GM21576 (cell line): ENCODE measurements around the gene NCKAP5.

Experiments
- ATAC-seq: cut with Tn5 transposase; IDR thresholded peaks from one replicate; pipeline ENCODE4 v1.9.1; 2021; ENCODE audit warnings: mild to moderate bottlenecking, moderate library complexity; ENCODE audit not compliant: unreplicated experiment

The NCKAP5 gene

DNA sequence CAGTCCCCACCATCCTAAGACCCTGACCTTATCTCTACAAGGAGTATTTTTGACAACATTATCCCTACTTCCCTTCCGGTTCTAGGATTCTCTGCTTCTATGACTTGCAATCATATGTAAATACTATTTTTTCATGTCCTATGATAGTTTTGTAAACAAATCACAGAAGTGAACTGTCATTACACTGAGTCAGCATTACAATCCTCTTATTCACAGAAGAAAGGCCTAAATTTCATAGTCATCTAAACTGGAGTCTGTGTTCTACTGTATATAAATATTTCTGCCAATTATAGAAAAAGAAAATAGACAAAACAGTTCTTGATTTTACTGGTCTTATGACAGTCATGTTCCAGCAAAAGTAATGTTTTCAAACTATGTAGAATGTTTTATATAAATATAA, 265.1 kb downstream of the NCKAP5 start:
- no peak for ATAC-seq

DNA sequence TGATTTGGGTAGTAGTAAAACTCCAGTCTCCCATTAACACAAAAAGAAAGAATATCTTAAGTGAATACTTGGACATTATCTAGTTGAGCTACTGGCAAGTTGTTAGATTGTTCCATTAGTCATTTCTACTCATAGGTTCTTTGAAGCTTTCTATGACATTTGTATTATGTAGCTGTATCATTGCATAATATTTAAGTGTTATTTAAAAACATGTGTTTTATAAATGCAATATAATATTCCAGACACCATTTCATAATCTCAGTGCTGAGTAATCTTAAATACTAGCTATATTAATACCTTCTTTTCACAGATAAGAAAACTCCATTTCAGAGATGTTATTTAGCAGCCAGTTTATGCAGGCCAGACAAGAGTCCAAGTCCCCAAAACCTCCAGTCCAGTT, 271.9 kb downstream of the NCKAP5 start:
- ATAC-seq: no peak

DNA sequence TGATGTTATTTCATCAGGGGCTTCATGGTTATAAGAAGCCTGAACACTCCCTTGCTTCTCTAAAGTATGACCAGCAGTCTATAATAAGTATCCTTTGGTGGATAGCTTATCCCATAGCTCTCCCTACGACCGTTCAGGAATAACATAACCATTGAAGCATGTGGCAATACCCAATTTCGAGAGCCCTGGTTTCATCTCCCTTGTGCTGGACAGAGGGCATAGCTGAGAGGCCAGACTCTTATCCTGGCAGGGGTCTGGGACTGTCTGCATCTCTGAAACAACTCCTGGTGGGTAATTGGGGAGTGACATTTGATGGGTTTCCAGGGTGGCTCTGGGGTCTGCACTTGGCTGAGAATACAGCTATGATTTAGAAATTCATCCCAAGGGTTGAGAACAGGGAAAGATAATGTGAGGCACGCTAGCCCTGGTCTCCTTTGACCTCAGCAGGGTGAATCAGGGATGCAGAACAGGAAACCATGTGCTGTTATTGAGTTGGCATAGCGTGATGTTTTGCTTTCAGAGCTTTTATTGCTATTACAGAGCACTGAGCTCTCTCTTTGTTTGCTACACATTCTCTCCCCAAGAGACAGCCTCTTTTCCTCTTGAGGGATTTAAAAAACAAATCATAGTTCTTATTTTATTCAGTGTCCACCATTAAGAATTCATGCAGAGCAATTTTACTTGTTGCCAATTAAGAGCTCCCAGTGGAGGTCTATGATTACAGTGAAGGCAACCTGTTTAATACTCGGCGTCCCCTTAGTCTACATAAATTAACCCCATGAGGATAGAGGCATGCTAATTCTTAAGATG, 274.5 kb downstream of the NCKAP5 start:
- no peak for ATAC-seq

DNA sequence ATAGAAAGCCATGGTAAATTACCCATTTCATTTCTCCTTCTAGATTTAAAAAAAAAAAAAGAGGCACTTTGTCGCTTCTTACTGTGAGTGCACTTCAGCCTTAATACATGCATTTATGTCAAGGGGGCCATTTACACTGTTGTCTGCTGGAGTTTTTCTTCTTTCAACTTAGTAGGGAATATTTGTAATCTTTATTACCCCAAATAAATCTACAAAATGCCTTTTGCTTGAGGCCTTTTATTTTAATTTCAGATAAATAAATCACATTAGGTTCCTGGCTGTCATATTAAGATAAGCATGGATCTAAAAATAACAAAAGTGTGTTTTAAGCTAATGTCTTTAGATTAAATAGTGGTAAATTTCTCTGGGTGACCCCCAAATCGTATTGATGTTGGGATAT, 276.0 kb downstream of the NCKAP5 start:
- no peak for ATAC-seq

DNA sequence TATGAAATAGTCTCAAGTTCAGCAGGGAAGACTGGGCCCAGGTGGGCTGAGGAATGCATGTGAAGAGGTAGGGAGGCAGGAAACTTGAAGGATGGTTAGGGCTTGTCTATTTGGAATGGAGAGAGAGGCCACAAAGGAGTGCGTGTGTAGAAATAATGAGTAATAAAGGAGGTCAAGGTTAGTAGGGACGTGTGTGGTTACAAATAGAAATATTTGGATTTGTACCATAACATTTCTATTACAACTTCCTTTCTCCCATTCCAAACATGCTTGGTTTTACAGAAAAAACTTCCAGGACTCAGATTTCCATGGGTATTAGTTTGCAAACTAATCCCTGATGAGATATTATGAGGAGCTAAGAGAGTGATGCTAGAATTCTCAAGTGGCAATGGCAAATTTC, 280.6 kb downstream of the NCKAP5 start:
- ATAC-seq: no peak

DNA sequence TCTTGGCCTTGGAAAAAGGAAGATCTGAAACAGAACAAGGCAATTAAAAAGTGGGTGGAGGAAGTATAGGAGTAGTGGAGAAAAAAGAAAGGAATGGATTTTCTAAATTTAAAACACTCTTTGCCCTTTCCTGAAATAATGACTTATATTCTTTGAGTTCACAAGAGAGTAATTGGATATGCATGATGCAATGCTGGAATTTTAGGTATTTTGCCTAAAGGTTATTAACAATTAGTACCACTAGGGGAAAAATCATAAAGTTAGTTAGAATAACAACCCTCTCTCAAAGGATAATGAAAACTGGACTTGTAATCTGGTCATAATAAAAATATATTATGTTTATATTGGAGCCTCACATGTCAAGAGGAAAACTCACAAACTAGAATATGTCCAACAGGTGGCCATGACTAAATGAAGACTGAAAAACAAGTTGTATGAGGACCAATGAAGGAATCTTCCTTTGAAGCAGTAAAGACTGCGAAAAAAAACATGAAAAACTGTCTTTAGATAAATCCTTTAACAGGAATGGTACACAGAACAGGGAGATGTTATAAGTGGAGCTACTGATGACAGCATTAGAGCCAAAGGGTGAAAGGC, 281.8 kb downstream of the NCKAP5 start:
- ATAC-seq: no peak

DNA sequence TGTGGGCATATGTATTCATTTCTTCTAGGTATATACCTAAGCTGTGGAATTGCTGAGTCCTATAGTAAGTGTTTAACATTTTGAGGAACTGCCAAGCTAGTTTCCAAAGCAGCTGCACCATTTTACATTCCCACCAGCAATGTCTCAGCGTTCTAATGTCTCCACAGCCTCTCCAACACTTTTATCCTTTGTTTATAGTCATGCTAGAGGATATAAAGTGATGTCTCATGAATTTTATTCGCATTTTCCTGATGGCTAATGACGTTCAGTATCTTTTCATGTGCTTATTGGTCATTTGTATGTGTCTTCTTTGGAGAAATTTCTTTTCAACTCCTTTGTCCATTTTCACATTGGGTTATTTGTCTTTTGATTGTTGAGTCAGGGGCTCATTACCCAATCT, 295.2 kb downstream of the NCKAP5 start:
- no peak for ATAC-seq

DNA sequence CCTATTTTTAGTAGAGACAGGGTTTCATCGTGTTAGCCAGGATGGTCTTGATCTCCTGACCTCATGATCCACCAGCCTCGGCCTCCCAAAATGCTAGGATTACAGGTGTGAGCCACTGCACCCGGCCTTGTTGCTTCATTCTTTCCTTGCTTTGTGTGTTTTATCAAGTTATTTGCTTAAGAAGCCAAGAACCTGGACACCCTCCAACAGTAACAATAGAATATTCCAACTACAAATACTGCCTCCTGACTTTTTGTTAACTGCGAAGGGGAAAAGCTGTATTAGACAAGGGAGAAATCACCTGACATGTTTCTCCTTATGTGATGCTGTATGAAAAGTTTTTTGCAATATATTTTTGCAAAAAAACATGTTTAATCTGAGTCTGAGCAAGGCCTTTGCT, 297.2 kb downstream of the NCKAP5 start:
- ATAC-seq: no peak

DNA sequence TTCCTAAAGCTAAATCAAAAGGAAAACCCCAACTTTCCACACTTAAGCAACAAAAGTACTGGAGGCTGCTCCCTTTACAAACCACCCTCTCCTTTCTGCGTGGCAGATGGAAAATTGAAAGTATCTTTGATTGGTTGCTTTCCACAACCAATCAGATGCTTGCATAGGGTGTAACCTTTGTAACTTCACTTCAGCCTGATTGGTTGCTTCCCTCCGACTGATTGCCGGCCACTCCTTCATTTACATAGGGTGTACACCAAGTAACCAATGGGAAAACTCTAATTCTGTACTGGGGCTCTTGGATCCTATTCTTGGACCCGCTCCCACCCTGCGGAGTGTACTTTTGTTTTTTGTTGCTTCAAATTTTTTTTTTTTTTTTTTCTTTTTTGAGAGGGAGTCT, 297.7 kb downstream of the NCKAP5 start:
- ATAC-seq: no peak

DNA sequence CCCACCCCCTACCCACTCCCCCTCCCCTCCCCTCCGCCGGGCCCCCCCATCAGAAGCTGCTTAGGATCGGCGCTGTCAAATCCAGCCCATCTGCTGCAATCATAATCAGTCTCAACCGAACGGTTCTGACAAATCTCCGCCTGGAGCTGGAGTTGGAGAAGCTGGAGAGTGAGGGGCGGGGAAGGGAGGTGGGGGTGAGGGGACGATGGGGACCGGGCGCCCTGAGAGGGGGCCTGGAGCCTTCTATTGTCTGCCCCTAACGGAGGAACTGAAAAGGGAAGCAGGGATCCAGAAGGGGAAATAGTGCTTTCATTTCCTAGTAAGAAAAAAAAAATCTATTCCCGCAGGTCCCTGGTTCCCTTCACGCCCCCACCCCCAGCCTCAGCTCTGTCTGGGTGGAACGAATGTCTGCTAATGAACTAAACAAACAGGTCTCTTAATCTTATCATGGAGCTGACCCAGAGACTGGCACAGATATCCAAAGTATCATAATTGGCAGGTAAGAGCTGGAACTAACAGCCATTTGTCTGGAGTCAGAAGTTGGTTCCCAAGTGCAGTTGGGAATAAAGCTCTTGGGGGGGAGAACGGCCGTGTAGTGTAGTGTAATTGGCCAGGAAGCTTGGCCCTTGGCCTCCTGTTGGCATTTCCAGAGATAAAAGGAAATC, 301.2 kb downstream of the NCKAP5 start:
- ATAC-seq: no peak

DNA sequence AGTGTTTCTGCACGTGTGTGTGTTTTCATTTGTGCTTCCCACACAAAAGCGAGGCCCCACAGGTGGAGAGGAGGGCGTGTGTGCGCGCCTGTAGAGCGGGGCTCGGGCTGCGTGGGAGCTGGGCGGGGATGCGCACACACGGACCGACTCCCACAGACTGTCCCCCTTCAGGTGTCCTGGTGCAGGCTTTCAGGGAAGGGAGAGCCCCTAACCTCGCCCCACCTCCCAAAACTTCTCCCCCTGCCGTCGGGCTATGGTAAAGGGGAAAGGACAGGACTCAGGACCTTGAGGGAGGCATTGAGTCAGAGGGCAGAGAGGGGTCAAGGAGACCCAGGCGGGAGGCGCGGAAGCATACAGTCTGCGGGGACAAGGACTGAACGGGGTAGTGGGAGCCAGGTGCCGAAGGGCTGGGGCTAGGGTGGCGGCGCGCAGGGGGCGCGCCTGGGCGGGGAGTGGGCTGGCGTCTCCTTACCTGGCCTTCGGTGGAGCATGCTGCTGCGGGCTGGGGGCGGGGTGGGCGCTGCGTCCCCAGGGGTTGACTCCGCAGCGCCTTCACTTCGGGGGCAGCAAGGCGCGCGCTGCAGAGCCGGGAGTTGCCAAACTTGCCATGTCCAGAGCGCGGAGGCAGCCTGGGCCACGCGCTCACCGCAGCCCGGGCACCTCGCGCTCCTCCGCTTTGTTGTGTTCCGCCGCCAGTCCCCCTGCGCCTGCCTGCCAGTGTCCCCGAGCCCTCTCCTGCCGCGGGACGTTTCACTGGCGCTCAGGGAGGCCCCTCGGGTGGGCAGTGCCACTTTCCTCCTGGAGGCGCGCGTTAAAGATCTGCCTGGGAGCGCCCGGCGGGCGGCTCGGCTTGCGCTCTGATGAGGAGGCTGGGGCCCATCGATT, 302.0 kb downstream of the NCKAP5 start:
- ATAC-seq: no peak

DNA sequence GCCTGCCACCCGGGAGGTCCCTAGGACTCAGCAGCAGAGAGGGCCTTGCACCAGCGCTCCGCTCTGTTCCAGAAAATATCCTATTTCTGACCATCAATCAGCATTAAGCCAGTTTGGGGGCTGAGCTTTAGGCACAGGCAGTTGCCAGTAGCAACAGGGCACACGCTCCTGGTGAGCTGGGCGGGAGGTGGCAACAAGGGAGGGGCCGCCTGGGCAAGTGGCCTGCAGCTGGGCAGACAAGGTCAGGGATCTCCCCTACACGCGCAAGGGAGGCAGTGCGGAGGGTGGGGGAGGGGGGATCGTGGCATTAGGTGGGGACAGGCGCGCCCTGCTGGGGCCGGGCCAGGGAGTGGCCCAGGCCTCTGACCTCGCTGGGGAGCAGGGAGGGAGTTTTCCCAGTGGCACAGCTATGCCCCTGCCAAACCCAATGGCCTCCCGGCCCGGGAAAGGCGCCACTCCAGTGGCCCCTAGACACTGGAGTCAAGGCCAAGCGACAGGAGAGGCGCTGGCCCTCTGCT, 302.8 kb downstream of the NCKAP5 start:
- ATAC-seq: no peak

DNA sequence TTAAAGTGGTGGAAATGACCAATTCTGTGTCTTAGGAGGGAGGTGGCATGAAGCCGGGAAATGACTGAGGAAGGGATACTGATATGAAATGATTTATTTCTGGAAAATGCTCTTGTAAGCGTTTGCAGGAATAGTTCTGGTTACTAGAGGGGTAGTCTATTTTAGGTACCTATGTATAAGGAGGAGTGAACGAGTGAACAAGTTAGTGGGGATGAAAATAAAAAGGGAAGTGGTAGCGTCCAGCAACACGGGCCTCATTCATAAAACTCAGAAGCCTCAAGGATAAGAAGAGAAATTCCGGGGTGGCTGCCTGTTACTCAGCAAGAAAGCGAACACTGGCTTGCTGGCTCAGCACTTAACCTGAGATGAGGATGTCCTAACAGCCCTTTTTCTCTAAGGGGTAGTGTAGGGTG, 303.3 kb downstream of the NCKAP5 start:
- ATAC-seq: no peak

DNA sequence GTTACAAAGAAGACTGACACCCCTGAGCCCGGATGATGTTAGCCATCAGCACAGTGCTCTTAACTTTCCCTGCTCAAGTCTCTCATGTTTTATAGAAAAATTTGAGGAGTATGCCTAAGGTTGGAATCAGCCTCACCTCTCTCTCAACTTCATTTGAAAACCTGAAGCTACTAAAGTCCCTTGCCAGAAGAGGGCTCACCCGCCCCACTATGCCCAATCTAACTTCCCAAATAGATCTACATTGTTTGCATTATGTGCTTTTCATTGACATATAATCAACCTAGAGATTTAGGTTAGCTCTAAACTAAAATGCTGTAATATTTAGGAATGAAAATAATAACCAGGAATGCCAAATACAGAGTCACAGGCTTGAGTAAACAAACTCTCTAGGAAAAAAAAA, 305.4 kb downstream of the NCKAP5 start:
- ATAC-seq: no peak

DNA sequence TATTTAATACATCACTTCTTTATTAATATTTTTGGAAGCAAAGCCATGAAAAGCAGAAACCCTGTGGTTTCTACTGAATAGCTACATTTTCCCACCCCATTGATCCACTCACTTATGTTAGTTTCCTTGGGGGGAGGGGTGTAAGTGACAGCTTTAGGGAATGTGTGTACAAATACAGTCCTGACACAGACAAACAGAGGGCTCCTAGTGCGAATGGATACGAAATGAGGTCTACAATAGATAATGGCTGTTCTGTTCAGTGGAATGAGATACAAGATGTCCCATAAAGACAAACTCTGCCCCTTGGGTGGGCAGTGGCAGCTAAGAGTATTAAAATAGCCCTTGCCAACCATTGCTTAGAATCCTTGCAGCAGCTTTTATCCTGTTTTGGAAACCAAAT, 312.9 kb downstream of the NCKAP5 start:
- ATAC-seq: no peak

DNA sequence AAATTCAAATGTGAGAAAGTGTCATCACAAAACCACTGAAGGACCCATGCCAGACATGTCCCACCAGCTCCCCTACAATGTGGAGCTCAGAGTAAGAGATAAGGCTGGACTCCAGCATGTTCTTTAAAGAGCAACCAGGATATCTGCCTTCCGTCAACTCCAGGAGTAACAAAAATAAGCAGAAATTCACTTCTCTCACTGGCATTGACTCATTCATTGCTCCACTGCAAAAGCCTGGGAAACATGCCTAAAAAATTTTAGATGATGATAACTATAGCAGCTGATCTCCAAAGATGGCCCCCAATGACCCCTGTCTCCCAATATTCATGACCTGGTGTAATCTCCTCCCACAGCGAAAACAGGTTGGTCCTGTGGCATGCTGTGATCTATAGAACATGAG, 314.5 kb downstream of the NCKAP5 start:
- ATAC-seq: no peak

DNA sequence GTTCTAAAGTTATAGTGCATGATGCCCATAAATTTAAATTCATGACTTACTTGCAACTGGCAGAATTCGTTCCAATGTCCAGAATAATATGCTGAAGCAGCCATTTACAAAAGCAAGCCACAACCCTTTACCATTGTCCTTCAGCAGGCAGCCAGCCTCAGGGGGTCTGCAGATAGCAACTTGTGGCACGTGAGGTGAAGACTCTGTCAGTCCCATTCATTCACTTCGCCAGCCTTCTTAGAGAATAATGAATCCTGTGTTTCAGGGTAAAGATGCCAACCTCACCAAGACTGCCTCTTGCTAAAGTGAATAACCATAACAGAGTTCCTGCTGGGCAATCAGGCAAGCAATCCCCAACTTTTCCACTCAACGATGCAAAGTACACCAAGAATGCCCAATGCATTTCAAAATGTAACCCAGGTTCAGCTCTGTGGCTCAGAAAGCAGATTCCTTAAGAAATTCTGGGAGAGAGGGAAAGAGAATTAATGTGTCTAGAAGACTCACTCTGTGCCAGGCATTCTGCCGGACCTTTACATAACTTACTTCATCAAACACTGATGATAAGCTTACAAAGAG, 315.4 kb downstream of the NCKAP5 start:
- no peak for ATAC-seq

DNA sequence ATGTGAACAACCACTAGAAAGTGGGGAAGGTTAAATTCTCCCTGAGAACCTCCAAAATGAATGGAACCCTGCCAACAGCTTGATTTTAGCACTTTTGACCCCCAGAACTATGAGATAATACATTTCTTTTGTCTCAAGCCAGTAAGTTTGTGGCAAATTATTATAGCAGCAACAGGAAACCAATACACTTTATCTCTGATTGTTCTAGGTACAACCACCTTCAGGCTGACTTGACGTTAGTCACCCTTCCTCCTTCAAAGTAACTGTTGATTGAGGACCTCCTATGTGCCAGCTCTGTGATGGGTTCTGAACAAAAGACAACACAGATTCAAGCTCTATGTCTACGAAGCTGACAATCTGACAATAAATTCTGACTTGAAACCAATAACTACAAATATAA, 318.9 kb downstream of the NCKAP5 start:
- no peak for ATAC-seq

DNA sequence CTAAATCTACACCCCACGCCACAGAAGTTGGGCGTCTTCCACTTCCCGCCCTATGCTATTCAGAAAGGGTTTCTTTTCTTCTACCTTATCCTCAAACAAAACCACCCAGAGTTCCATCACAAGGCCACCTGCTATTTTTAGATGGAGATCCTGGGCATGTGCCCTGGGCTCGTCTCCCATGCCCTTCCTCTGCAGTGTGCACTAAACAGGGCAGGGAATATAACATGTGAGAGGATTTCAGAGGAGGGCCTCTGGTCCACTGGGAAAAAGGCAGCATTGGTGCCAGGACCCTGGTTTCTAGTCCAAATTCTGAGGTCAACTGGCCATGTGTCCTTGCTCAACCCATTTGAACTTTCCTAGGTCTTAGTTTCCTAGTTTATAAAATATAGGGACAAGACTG, 320.0 kb downstream of the NCKAP5 start:
- no peak for ATAC-seq

DNA sequence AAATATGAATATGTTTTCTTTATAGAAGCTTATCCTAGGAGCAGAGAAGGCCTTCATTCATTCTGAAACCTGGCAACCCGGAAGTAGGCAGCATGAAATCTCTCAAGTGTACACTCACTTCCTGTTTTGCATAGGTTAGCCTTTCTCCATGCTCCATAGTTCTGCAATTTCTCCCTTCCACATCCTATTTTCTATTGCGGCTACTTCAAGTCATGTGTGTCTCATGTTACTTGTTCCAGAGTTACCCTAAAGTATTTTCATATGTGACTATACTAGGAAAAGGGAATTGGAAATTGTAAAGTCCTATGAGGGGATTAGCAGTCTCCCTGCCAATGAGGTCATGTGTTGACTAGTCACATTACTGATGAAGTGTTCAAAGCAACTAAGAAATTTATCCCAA, 320.6 kb downstream of the NCKAP5 start:
- no peak for ATAC-seq

DNA sequence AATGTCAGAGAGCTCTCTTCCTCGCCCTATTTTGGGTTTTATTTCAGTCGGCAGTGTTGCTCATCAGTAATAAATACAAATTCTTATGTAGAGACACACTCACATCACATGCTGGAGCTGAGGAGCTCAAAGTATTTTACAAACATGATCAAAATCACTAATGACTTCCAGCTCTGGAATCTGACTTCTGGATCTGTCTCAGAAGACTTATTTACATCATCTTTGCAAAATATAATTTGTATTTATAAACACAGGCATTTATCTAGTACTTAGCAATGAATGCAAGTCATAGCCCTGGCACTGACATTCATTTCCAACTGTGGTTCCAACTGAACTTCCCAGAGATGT, 327.1 kb downstream of the NCKAP5 start:
- ATAC-seq: no peak
